Neural progenitor cell (in vitro differentiated cells): ENCODE measurements around the gene KRT79. TPM values are rescaled to one million over a fixed set of nuclear protein-coding genes. Genes with fewer than 3 reads are reported as not detected.

Experiments used
- DNase-seq: peaks from one replicate; pipeline ENCODE4 v3.0.0-alpha.2; 2016; ENCODE audit warnings: low spot score
- H2AFZ ChIP-seq: fragments of 200-600 bp; sonication (generic); replicated peaks from 2 replicates; pipeline ENCODE4 v1.6.1; 2016; ENCODE audit warnings: antibody characterized with exemption
- H3F3A ChIP-seq: fragments of 200-600 bp; sonication (generic); 2 replicates; pipeline ENCODE4 v1.6.1; 2016; ENCODE audit warnings: antibody characterized with exemption, low read depth
- H3K27ac ChIP-seq: fragments of 200-600 bp; sonication (generic); 2 replicates; pipeline ENCODE4 v1.5.1; 2016; ENCODE audit warnings: mild to moderate bottlenecking
- H3K27me3 ChIP-seq: fragments of 200-600 bp; sonication (generic); 2 replicates; pipeline ENCODE4 v1.6.1; 2016; ENCODE audit warnings: mild to moderate bottlenecking, moderate library complexity
- H3K36me3 ChIP-seq: fragments of 200-600 bp; sonication (generic); 2 replicates; pipeline ENCODE4 v1.5.1; 2016
- H3K4me1 ChIP-seq: fragments of 200-600 bp; sonication (generic); 2 replicates; pipeline ENCODE4 v1.6.1; 2016; ENCODE audit warnings: mixed run types
- H3K4me2 ChIP-seq: fragments of 200-600 bp; sonication (generic); 2 replicates; pipeline ENCODE4 v1.6.1; 2016
- H3K4me3 ChIP-seq: fragments of 200-600 bp; sonication (generic); 2 replicates; pipeline ENCODE4 v1.5.1; 2016
- H3K79me2 ChIP-seq: fragments of 200-600 bp; sonication (generic); 2 replicates; pipeline ENCODE4 v1.6.1; 2016; ENCODE audit warnings: low read depth
- H3K9ac ChIP-seq: fragments of 200-600 bp; sonication (generic); 2 replicates; pipeline ENCODE4 v1.6.1; 2016
- H3K9me3 ChIP-seq: fragments of 200-600 bp; sonication (generic); 2 replicates; pipeline ENCODE4 v1.5.1; 2016; ENCODE audit warnings: low read depth
- H4K20me1 ChIP-seq: fragments of 200-600 bp; sonication (generic); 2 replicates; pipeline ENCODE4 v1.6.1; 2016; ENCODE audit warnings: low read depth
- H3K27ac Mint-ChIP-seq: 3 replicates; pipeline ENCODE4 v1.8.0; 2021; ENCODE audit warnings: mixed read lengths
- H3K27me3 Mint-ChIP-seq: 2 replicates; pipeline ENCODE4 v1.8.0; 2022; ENCODE audit warnings: low read depth, mild to moderate bottlenecking, inconsistent platforms, moderate library complexity, mixed read lengths; ENCODE audit not compliant: insufficient read depth
- H3K36me3 Mint-ChIP-seq: 3 replicates; pipeline ENCODE4 v1.8.0; 2021; ENCODE audit warnings: mixed read lengths
- H3K4me1 Mint-ChIP-seq: 3 replicates; pipeline ENCODE4 v1.8.0; 2021; ENCODE audit warnings: mixed read lengths
- H3K4me3 Mint-ChIP-seq: 3 replicates; pipeline ENCODE4 v1.8.0; 2021; ENCODE audit warnings: mild to moderate bottlenecking, moderate library complexity, mixed read lengths
- H3K9me3 Mint-ChIP-seq: 3 replicates; pipeline ENCODE4 v1.8.0; 2020; ENCODE audit warnings: mixed read lengths
- EZH2 ChIP-seq: fragments of 200-600 bp; sonication (generic); IDR thresholded peaks from 2 replicates; pipeline ENCODE4 v1.6.1; 2017; ENCODE audit warnings: antibody characterized with exemption, mild to moderate bottlenecking, moderate library complexity
- EZH2phosphoT487 ChIP-seq: fragments of 200-600 bp; sonication (generic); IDR thresholded peaks from 2 replicates; pipeline ENCODE4 v1.6.1; 2017; ENCODE audit warnings: antibody characterized with exemption
- total RNA-seq: library from RNA; depleted of rRNA; stranded (reverse); fragments of >200 nt; gene quantifications from 2 replicates; pipeline ENCODE4 v1.2.3, GENCODE V29; 2015; ENCODE audit warnings: low replicate concordance
- TF ChIP-seq, protein P1 (sequence below): fragments of 200-600 bp; sonication (generic); IDR thresholded peaks from 2 replicates; pipeline ENCODE4 v1.5.1; 2017; ENCODE audit warnings: antibody characterized with exemption, mild to moderate bottlenecking

KRT79 gene
- total RNA-seq, 1 donor from 2014 or later, result not detected

DNA sequence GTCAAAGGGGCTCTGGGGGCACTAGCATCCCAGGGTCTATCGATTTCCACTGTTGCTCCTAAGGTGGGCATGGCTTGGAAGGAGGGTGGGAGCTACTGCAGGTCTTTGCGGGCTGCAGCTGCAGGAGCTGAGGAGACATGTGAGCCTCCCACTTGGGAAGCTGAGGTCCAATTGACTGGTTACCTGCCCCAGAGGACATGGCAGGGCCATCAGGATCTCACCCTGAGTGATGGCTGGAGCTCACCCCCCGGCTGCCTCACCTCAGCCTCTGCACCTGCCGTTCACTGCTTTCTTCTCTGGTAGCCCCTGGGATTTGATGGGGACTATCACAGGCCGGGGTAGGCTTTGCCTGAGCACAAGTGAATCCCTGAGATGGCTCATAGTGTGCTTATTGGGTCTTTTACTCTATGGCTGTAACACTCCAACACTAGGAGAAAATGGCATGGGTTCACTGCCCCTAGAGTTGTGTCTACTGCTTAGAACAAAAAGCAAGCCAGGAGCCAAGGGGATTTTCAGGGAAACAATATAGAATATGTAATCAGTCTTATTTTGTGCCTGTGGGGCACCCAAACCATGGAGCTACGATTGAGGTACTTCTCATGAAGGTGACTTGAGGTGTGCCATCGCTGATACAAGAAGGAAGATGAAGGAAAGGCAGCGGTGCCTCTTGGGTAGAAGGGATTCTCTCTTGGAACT is 17.0 kb downstream of the KRT79 start:
- Histone ChIP-seq H3K79me2 (no peaks in the 10 kb centered on the region), H3K36me3 (no peaks in the 10 kb centered on the region), H3K9ac (no peak overlapping the region), H4K20me1 (no peaks in the 10 kb centered on the region), H3K4me2 (no peak overlapping the region), H3K9me3 (no peaks in the 10 kb centered on the region), H3K4me3 (no peak overlapping the region), H3K4me1 (peaks cover 40% of the 10 kb centered on the region), H3K27me3 (no peaks in the 10 kb centered on the region), H3K27ac (no peak overlapping the region), H3F3A (peaks cover 12% of the 10 kb centered on the region), H2AFZ (no peak overlapping the region)
- Mint-ChIP-seq H3K27me3 (peaks cover 13% of the 10 kb centered on the region), H3K27ac (no peak overlapping the region), H3K9me3 (no peaks in the 10 kb centered on the region), H3K4me3 (no peak overlapping the region), H3K4me1 (peaks cover 25% of the 10 kb centered on the region), H3K36me3 (no peaks in the 10 kb centered on the region)
- no peak for TF ChIP-seq EZH2
- TF ChIP-seq, protein P1, sequence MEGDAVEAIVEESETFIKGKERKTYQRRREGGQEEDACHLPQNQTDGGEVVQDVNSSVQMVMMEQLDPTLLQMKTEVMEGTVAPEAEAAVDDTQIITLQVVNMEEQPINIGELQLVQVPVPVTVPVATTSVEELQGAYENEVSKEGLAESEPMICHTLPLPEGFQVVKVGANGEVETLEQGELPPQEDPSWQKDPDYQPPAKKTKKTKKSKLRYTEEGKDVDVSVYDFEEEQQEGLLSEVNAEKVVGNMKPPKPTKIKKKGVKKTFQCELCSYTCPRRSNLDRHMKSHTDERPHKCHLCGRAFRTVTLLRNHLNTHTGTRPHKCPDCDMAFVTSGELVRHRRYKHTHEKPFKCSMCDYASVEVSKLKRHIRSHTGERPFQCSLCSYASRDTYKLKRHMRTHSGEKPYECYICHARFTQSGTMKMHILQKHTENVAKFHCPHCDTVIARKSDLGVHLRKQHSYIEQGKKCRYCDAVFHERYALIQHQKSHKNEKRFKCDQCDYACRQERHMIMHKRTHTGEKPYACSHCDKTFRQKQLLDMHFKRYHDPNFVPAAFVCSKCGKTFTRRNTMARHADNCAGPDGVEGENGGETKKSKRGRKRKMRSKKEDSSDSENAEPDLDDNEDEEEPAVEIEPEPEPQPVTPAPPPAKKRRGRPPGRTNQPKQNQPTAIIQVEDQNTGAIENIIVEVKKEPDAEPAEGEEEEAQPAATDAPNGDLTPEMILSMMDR, result no peak
- TF ChIP-seq EZH2phosphoT487, result no peak
- no peak for DNase-seq

DNA sequence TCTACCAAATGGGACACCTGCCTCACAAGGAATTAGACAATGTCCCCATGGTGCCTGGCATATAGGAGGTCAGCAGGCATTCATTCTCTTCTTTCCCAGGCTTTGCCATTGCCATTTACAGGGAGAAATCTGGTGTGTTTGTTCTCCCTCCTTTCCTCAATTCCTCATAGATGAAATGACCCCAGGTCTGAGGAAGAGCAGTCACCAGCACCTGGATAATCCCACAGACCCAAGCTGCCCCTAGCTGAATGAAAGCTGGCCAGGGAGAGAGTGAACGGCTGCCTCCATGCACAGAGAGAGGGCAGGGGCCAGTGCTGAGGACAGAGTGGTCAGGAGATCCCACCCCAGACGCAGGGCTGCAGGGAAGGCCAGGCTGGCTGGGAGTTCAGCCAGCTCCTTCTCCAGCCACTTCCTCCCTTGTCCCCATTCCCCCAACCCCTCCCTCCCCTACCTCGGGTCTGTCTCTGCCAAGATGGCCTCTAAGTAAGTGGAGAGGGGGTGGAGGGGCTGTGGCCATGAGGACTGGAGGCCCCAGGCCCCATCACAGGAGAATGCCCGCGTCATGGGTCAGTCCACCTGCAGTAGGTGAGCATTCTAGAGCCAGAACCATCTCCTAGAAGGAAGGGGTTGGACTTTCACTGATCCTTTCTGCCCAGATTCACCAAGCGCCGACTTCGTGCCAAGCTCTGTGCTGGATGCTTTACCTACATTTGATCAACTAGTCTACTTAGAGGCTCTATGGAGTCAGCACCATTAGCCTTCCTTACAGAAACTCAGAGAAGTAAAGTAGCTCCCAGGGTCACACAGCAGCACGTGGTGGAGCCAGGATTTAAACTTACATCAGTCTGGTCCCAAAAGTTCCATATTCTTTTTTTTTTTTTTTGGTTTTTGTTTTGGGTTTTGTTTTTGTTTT is 18.2 kb downstream of the KRT79 start:
- H3K9me3 ChIP-seq, result no peaks in the 10 kb centered on the region
- H3K27ac Mint-ChIP-seq, result no peak overlapping the region
- H3K4me1 Mint-ChIP-seq, result peaks cover 22% of the 10 kb centered on the region
- H3K4me3 ChIP-seq, result no peak overlapping the region
- DNase-seq, result no peak
- no peaks in the 10 kb centered on the region for H3K9me3 Mint-ChIP-seq
- H3K27me3 ChIP-seq, result no peaks in the 10 kb centered on the region
- no peaks in the 10 kb centered on the region for H3K79me2 ChIP-seq
- no peak overlapping the region for H3K4me3 Mint-ChIP-seq
- no peaks in the 10 kb centered on the region for H4K20me1 ChIP-seq
- no peaks in the 10 kb centered on the region for H3K36me3 Mint-ChIP-seq
- peaks cover 12% of the 10 kb centered on the region for H3K27me3 Mint-ChIP-seq
- TF ChIP-seq, protein P1, result no peak
- TF ChIP-seq EZH2phosphoT487, result no peak
- TF ChIP-seq EZH2, result no peak
- no peaks in the 10 kb centered on the region for H3K36me3 ChIP-seq
- no peak overlapping the region for H2AFZ ChIP-seq
- H3K4me1 ChIP-seq, result peaks cover 37% of the 10 kb centered on the region
- H3K27ac ChIP-seq, result no peak overlapping the region
- H3K9ac ChIP-seq, result no peak overlapping the region
- H3F3A ChIP-seq, result peaks cover 12% of the 10 kb centered on the region
- H3K4me2 ChIP-seq, result no peak overlapping the region

DNA sequence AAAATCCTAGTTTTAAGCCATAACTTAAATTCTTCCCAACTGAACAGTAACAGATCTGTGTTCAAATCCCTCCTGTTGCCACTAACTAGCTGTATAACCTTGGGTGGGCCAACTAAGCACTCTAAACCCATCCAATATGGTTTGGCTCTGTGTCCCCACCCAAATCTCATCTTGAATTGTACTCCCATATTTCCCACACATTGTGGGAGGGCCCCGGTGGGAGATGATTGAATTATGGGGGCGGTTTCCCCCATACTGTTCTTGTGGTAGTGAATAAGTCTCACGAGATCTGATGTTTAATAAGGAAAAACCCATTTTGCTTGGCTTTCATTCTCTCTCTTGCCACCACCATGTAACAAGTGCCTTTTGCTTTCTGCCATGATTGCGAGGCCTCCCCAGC is 18.9 kb downstream of the KRT79 start:
- TF ChIP-seq EZH2phosphoT487, result no peak
- TF ChIP-seq, protein P1, result no peak
- TF ChIP-seq EZH2, result no peak
- Histone ChIP-seq H3K36me3 (no peaks in the 10 kb centered on the region), H3K4me1 (peaks cover 29% of the 10 kb centered on the region), H3K27me3 (no peaks in the 10 kb centered on the region), H3K79me2 (no peaks in the 10 kb centered on the region), H4K20me1 (no peaks in the 10 kb centered on the region), H3K27ac (no peak overlapping the region), H3F3A (peaks cover 12% of the 10 kb centered on the region), H3K4me2 (no peak overlapping the region), H3K9ac (no peak overlapping the region), H2AFZ (no peak overlapping the region), H3K9me3 (no peaks in the 10 kb centered on the region), H3K4me3 (no peak overlapping the region)
- Mint-ChIP-seq H3K36me3 (no peaks in the 10 kb centered on the region), H3K4me1 (peaks cover 16% of the 10 kb centered on the region), H3K27me3 (peaks cover 9% of the 10 kb centered on the region), H3K4me3 (no peak overlapping the region), H3K9me3 (no peaks in the 10 kb centered on the region), H3K27ac (no peak overlapping the region)
- DNase-seq, result no peak
